Endothelial cell of umbilical vein (primary cell): ENCODE results near the gene COL21A1. TPM values are rescaled to one million over a fixed set of nuclear protein-coding genes. Genes with fewer than 3 reads are reported as not detected.

Source experiments
- BruUV-seq: library from RNA; stranded (reverse); fragments of 400-500 nt; replicated peaks from 2 replicates; lab custom pipeline; 2021; lab: Mats Ljungman, UMichigan
- CTCF ChIA-PET: fragments of 300-600, 350-600 bp; sonication (Branson Sonifier 250); formaldehyde crosslinking; loops from one replicate; lab custom pipeline; 2021; ENCODE audit warnings: antibody characterized with exemption, inconsistent platforms; lab: Charles Lee
- POLR2A ChIA-PET: fragments of 300-600, 350-600 bp; sonication (Branson Sonifier 250); formaldehyde crosslinking; loops from one replicate; lab custom pipeline; 2021; ENCODE audit warnings: antibody characterized with exemption, inconsistent platforms; lab: Charles Lee
- DNase-seq: peaks from one replicate; pipeline ENCODE4 v3.0.0-alpha.2; 2011; ENCODE audit warnings: low read depth, low spot score
- FAIRE-seq: peaks from 2 replicates; lab custom pipeline; 2011; peaks lifted over from hg19 to GRCh38; lab: Jason Lieb, UNC
- H2AFZ ChIP-seq: 2 replicates; pipeline ENCODE4 v1.6.0; 2012; ENCODE audit warnings: low read depth, low read length, control low read depth, inconsistent platforms
- H3K27ac ChIP-seq: 2 replicates; pipeline ENCODE4 v1.5.1; 2011; ENCODE audit warnings: low read depth, mild to moderate bottlenecking, control low read depth, low read length, moderate library complexity; ENCODE audit not compliant: insufficient read depth
- H3K27me3 ChIP-seq, 2 experiments: 2 replicates each; pipeline versions ENCODE4 v1.6.0 to v1.6.1; 2011; ENCODE audit warnings: low read length in 2 of 2, mixed read lengths in 1 of 2; ENCODE audit not compliant: control insufficient read depth in 2 of 2, insufficient read depth in 2 of 2
- H3K36me3 ChIP-seq, 2 experiments: 2 replicates in 1 of 2; 3 replicates in 1 of 2; pipeline ENCODE4 v1.5.1; 2011; ENCODE audit warnings: low read length in 2 of 2, mild to moderate bottlenecking in 1 of 2, moderate library complexity in 1 of 2; ENCODE audit not compliant: control insufficient read depth in 2 of 2, insufficient read depth in 2 of 2; ENCODE audit errors: extremely low read depth in 1 of 2
- H3K4me1 ChIP-seq: 3 replicates; pipeline ENCODE4 v1.5.1; 2011; ENCODE audit warnings: mild to moderate bottlenecking, low read length; ENCODE audit not compliant: control insufficient read depth, insufficient read depth; ENCODE audit errors: extremely low read depth
- H3K4me2 ChIP-seq: 2 replicates; pipeline ENCODE4 v1.6.1; 2011; ENCODE audit warnings: low read length, control low read depth, mixed read lengths; ENCODE audit not compliant: insufficient read depth
- H3K4me3 ChIP-seq, 3 experiments: fragments of 200-600 bp in 1 of 3; sonication (generic), shearing (Covaris generic) in 1 of 3; replicated peaks in 1 of 3; 2 replicates each; pipeline ENCODE4 v1.5.1; 2011 to 2016; ENCODE audit warnings: control low read depth in 3 of 3, low read length in 3 of 3, mild to moderate bottlenecking in 2 of 3, inconsistent platforms in 1 of 3, low read depth in 1 of 3, moderate library complexity in 1 of 3; ENCODE audit not compliant: insufficient read depth in 1 of 3
- H3K79me2 ChIP-seq: 2 replicates; pipeline ENCODE4 v1.6.0; 2012; ENCODE audit warnings: low read length, inconsistent platforms; ENCODE audit not compliant: control insufficient read depth, insufficient read depth
- H3K9ac ChIP-seq: replicated peaks from 2 replicates; pipeline ENCODE3; 2011; ENCODE audit warnings: low read length, control low read depth; ENCODE audit not compliant: insufficient read depth; ENCODE audit errors: extremely low read depth
- H3K9me1 ChIP-seq: replicated peaks from 3 replicates; pipeline ENCODE4 v1.6.0; 2011; ENCODE audit warnings: mild to moderate bottlenecking, low read length; ENCODE audit not compliant: control insufficient read depth, insufficient read depth; ENCODE audit errors: extremely low read depth
- H3K9me3 ChIP-seq: replicated peaks from 2 replicates; pipeline ENCODE4 v1.5.1; 2012; ENCODE audit warnings: low read length, inconsistent platforms; ENCODE audit not compliant: control insufficient read depth, insufficient read depth
- H4K20me1 ChIP-seq: replicated peaks from 2 replicates; pipeline ENCODE3; 2011; ENCODE audit warnings: mild to moderate bottlenecking, low read length; ENCODE audit not compliant: control insufficient read depth, insufficient read depth; ENCODE audit errors: extremely low read depth
- EZH2 ChIP-seq: IDR thresholded peaks from 2 replicates; pipeline ENCODE4 v1.6.1; 2012; ENCODE audit warnings: borderline replicate concordance, low read depth, mild to moderate bottlenecking, moderate library complexity, low read length, inconsistent platforms; ENCODE audit not compliant: severe bottlenecking
- FOS ChIP-seq: IDR thresholded peaks from 2 replicates; pipeline ENCODE4 v1.6.1; 2011; ENCODE audit warnings: mild to moderate bottlenecking, low read length, moderate library complexity, borderline replicate concordance; ENCODE audit not compliant: insufficient read depth
- GATA2 ChIP-seq: IDR thresholded peaks from 2 replicates; pipeline ENCODE4 v1.7.0; 2011; ENCODE audit warnings: low read depth, mild to moderate bottlenecking, moderate library complexity, mixed read lengths, low read length; ENCODE audit not compliant: insufficient read length, insufficient read depth
- JUN ChIP-seq: IDR thresholded peaks from 2 replicates; pipeline ENCODE4 v1.6.1; 2011; ENCODE audit warnings: borderline replicate concordance, low read depth; ENCODE audit not compliant: insufficient read length, insufficient read depth
- MYC ChIP-seq: IDR thresholded peaks from one replicate; pipeline ENCODE4 v1.6.1; 2011; ENCODE audit warnings: mild to moderate bottlenecking, low read depth, low read length
- POLR2A ChIP-seq: IDR thresholded peaks from 2 replicates; pipeline ENCODE4 v1.6.1; 2012; ENCODE audit warnings: low read depth, mild to moderate bottlenecking, control low read depth, low read length
- POLR2AphosphoS5 ChIP-seq: IDR thresholded peaks from 2 replicates; pipeline ENCODE4 v1.6.1; 2012; ENCODE audit warnings: low read depth, mild to moderate bottlenecking, control low read depth, low read length, moderate library complexity; ENCODE audit not compliant: insufficient read depth
- dilution Hi-C: fragments of 300-500 bp; cut with MboI; formaldehyde crosslinking; loops from one replicate; pipeline ENCODE4 v1.15.0; 2019; ENCODE audit warnings: low sequenced_read_pairs; ENCODE audit not compliant: extremely low pct_ligation_motif_present
- intact Hi-C: fragments of 100-400 bp; cut with micrococcal nuclease; formaldehyde crosslinking; loops from one replicate; pipeline ENCODE4 v1.10.0; 2022
- polyA plus RNA-seq, 4 experiments: library from polyadenylated mRNA; depleted of rRNA in 3 of 4; stranded (reverse) in 3 of 4; unstranded in 1 of 4; fragments of >200 nt; gene quantifications; 2 replicates each; pipeline versions ENCODE4 v1.2.1 to v1.2.3, GENCODE V29; 2011 to 2012; ENCODE audit warnings: missing spikeins in 1 of 4
- total RNA-seq: library from RNA; stranded (reverse); gene quantifications from 2 replicates; pipeline ENCODE4 v1.2.3, GENCODE V29; 2021
- TF ChIP-seq, protein P1 (sequence below), 2 donors: IDR thresholded peaks; 1 replicate in 1 of 2; 2 replicates in 1 of 2; pipeline ENCODE4 v1.5.1; 2011; ENCODE audit warnings: low read length in 2 of 2, mild to moderate bottlenecking in 2 of 2, moderate library complexity in 2 of 2, control low read depth in 1 of 2, inconsistent platforms in 1 of 2, low read depth in 1 of 2; ENCODE audit not compliant: insufficient read depth in 1 of 2; ENCODE audit errors: extremely low read depth in 1 of 2
- TF ChIP-seq, protein P2 (sequence below): IDR thresholded peaks from 2 replicates; pipeline ENCODE4 v1.6.1; 2011; ENCODE audit not compliant: insufficient read depth, insufficient read length

The COL21A1 gene
- total and polyA plus RNA-seq, 2 donors (not counting 3 experiments of a cell fraction or from before 2014, with no cell fraction given), result 0.22 to 1.4 TPM

DNA sequence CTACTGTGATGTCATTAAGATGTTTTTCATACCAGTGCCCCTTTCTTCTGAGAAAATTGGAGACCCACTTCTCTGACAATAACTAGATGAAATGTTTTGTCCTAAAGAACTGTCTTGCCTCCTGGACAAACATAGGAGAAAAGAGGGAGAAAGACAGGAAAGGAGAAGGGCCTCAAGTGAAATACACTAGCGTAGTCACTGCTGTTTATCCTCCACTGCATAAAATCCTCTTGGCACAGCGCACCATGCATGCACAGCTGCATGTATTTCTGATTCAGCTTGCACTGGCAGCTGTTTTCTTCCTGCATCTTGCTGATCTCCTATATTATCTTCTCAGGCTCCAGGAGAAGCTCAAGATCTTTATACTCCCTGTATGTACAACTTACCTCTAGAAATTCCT, 214.0 kb downstream of the COL21A1 start:
- FAIRE-seq, result no peak
- dilution Hi-C loops, result no loop called here
- no peak for DNase-seq
- CTCF ChIA-PET, result interaction anchor here (1.0 kb wide), 1 partner anchor 9 kb away, joined by 3 read pairs; no protein-coding TSS in a partner anchor
- Histone ChIP-seq H3K9me1 (no peaks in the 10 kb centered on the region), H3K4me3 (no peak overlapping the region), H3K79me2 (no peaks in the 10 kb centered on the region), H3K4me1 (no peaks in the 10 kb centered on the region), H3K9me3 (no peaks in the 10 kb centered on the region), H4K20me1 (no peaks in the 10 kb centered on the region), H3K4me2 (no peak overlapping the region), H2AFZ (no peak overlapping the region), H3K27ac (no peak overlapping the region), H3K9ac (no peak overlapping the region), H3K36me3 (no peaks in the 10 kb centered on the region), H3K27me3 (no peaks in the 10 kb centered on the region)
- POLR2A ChIA-PET, result no interaction called here
- intact Hi-C loops, result no loop called here
- BruUV-seq, result no TSS peak
- no peak for TF ChIP-seq MYC
- no peak for TF ChIP-seq FOS
- TF ChIP-seq JUN, result no peak
- TF ChIP-seq EZH2, result no peak
- TF ChIP-seq POLR2A, result no peak
- TF ChIP-seq, protein P1, sequence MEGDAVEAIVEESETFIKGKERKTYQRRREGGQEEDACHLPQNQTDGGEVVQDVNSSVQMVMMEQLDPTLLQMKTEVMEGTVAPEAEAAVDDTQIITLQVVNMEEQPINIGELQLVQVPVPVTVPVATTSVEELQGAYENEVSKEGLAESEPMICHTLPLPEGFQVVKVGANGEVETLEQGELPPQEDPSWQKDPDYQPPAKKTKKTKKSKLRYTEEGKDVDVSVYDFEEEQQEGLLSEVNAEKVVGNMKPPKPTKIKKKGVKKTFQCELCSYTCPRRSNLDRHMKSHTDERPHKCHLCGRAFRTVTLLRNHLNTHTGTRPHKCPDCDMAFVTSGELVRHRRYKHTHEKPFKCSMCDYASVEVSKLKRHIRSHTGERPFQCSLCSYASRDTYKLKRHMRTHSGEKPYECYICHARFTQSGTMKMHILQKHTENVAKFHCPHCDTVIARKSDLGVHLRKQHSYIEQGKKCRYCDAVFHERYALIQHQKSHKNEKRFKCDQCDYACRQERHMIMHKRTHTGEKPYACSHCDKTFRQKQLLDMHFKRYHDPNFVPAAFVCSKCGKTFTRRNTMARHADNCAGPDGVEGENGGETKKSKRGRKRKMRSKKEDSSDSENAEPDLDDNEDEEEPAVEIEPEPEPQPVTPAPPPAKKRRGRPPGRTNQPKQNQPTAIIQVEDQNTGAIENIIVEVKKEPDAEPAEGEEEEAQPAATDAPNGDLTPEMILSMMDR (IDR thresholded peaks at IDR 0.05; ENCODE audit: extremely low read depth in 1 of 2, insufficient read depth in 1 of 2, low read depth in 1 of 2, low read length in 2 of 2), result no peak
- TF ChIP-seq, protein P2, sequence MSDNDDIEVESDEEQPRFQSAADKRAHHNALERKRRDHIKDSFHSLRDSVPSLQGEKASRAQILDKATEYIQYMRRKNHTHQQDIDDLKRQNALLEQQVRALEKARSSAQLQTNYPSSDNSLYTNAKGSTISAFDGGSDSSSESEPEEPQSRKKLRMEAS, result no peak
- TF ChIP-seq GATA2, result no peak
- no peak for TF ChIP-seq POLR2AphosphoS5
